ENCODE measurements around the gene ASGR1.

- TF ChIP-seq CTCF (IDR thresholded peaks at IDR 0.05) (no peak), POLR2A (IDR thresholded peaks at IDR 0.05) (no peak)
Measured at GRCh38 chr17:7208754-7209460, 29.7 kb upstream of the ASGR1 start.

All from uterus (tissue), 2 donors.